Mucosa of rectum (tissue), 2 donors: ENCODE data around the gene TRMT61B.

Source experiments
- H3K27ac ChIP-seq, 2 donors: one replicate each; pipeline ENCODE4 v1.7.0; 2013; ENCODE audit warnings: inconsistent platforms in 2 of 2, low read depth in 2 of 2, low read length in 2 of 2
- H3K27me3 ChIP-seq, 2 donors: one replicate each; pipeline ENCODE4 v1.7.0; 2013; ENCODE audit warnings: low read length in 2 of 2; ENCODE audit not compliant: control insufficient read depth in 2 of 2, insufficient read depth in 2 of 2
- H3K36me3 ChIP-seq, 2 donors: one replicate each; pipeline ENCODE4 v1.7.0; 2013; ENCODE audit warnings: low read length in 2 of 2; ENCODE audit not compliant: control insufficient read depth in 2 of 2, insufficient read depth in 2 of 2
- H3K4me1 ChIP-seq, 2 donors: one replicate each; pipeline ENCODE4 v1.7.0; 2013; ENCODE audit warnings: low read length in 2 of 2, mild to moderate bottlenecking in 1 of 2; ENCODE audit not compliant: control insufficient read depth in 2 of 2, insufficient read depth in 2 of 2
- H3K4me3 ChIP-seq, 2 donors: one replicate each; pipeline ENCODE4 v1.7.0; 2013; ENCODE audit warnings: low read length in 2 of 2
- H3K9ac ChIP-seq, 2 donors: one replicate each; pipeline ENCODE4 v1.7.0; 2013; ENCODE audit warnings: low read length in 2 of 2, low read depth in 1 of 2, mild to moderate bottlenecking in 1 of 2
- H3K9me3 ChIP-seq, 2 donors: one replicate each; pipeline ENCODE4 v1.7.0; 2013; ENCODE audit warnings: low read length in 2 of 2; ENCODE audit not compliant: control insufficient read depth in 2 of 2
- donor health status: healthy.
- donor health status: Normal muscosa, but diverticular disease.

TRMT61B gene

GRCh38 chr2:28901841-28902240, 31.7 kb upstream of the TRMT61B start:
- H3K4me1 ChIP-seq = no peaks in the 10 kb centered on the region
- peaks cover 16 to 26% of the 10 kb centered on the region in 2 donors for H3K36me3 ChIP-seq
- H3K4me3 ChIP-seq = no peak overlapping the region
- no peak overlapping the region for H3K27ac ChIP-seq
- H3K9me3 ChIP-seq = no peaks in the 10 kb centered on the region
- H3K9ac ChIP-seq = no peak overlapping the region
- no peaks in the 10 kb centered on the region for H3K27me3 ChIP-seq

GRCh38 chr2:28901202-28901601, 31.1 kb upstream of the TRMT61B start:
- H3K27me3 ChIP-seq = no peaks in the 10 kb centered on the region
- H3K27ac ChIP-seq = no peak overlapping the region
- H3K4me1 ChIP-seq = peaks cover under 1 to 3% of the 10 kb centered on the region in 2 donors
- peaks cover 10 to 20% of the 10 kb centered on the region in 2 donors for H3K36me3 ChIP-seq
- no peaks in the 10 kb centered on the region for H3K9me3 ChIP-seq
- H3K9ac ChIP-seq = no peak overlapping the region
- H3K4me3 ChIP-seq = no peak overlapping the region

DNA sequence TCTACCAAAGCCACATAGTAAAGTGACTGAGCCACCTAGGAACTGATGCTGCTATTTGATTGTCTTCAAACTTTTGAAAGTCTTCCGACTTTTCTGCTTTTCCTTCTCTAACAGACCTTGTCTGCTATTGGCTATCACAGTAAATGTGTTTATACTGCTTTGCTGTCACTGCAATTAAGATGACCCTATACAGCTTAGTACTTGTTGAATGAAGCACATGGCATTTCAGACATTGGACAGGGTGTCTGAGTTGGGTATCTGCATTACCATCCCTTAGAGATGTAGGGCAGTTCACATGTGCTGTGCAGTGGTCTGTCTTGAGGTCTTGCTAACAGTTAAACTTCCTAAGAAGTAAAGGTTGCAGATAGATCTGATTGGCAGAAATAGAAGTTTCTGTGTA, 27.9 kb upstream of the TRMT61B start:
- H3K27ac ChIP-seq = no peak overlapping the region
- H3K4me1 ChIP-seq = peaks cover 9% of the 10 kb centered on the region in 2 donors

GRCh38 chr2:28896906-28897305, 26.8 kb upstream of the TRMT61B start:
- no peak overlapping the region for H3K9ac ChIP-seq
- H3K27ac ChIP-seq = no peak overlapping the region
- no peaks in the 10 kb centered on the region for H3K27me3 ChIP-seq
- H3K4me3 ChIP-seq = no peak overlapping the region
- H3K9me3 ChIP-seq = no peaks in the 10 kb centered on the region
- H3K4me1 ChIP-seq = peaks cover 9% of the 10 kb centered on the region in 2 donors
- no peaks in the 10 kb centered on the region for H3K36me3 ChIP-seq

More for the DNA sequence above, 27.9 kb upstream of the TRMT61B start:
- peaks cover 7% of the 10 kb centered on the region in 2 donors for H3K36me3 ChIP-seq
- no peak overlapping the region for H3K4me3 ChIP-seq
- H3K9me3 ChIP-seq = no peaks in the 10 kb centered on the region
- H3K27me3 ChIP-seq = no peaks in the 10 kb centered on the region
- H3K9ac ChIP-seq = no peak overlapping the region

GRCh38 chr2:28895189-28895893, 25.2 kb upstream of the TRMT61B start:
- H3K4me1 ChIP-seq = peaks cover 9% of the 10 kb centered on the region in 2 donors
- no peaks in the 10 kb centered on the region for H3K27me3 ChIP-seq
- H3K4me3 ChIP-seq = peak overlapping the region; percentile 80 to 94
- H3K27ac ChIP-seq = peak overlapping the region; percentile 46 to 80
- peak overlapping the region; percentile 74 to 80 for H3K9ac ChIP-seq
- H3K9me3 ChIP-seq = no peaks in the 10 kb centered on the region
- H3K36me3 ChIP-seq = no peaks in the 10 kb centered on the region

DNA sequence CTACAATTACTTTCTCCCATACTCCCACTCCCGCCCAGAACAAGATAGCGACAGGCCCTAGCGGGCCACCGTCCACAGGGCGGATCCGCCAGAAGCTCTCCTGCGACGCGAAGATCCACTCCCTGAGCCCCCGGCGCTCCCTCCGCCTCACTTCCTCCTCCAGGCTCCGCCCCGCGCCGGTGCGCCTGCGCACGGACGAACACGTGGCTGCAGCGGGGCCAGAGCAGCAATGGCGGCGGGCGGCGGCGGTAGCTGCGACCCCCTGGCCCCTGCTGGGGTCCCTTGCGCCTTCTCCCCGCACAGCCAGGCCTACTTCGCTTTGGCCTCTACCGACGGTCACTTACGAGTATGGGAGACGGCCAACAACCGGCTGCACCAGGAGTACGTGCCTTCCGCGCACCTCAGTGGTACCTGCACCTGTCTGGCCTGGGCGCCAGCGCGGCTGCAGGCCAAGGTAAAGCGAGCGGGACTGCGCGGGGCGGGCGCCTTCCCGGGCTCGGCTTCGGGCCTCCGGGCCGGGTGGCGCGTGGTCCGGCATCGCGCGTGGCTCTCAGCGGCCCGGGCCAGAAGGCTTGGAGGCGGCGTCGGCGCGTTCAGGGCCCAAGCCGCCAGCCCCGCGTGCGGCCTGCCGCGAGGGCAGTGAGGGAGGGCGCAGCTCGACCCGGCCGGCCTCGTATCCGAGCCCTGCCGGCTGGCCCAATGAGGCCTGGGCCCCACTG, 24.5 kb upstream of the TRMT61B start, which contains the start of gene WDR43:
Gene WDR43 (plus strand): TSS at position 198 of the 719 bp plus-strand sequence. CDS start 32 bp downstream, at position 230.
- H3K9ac ChIP-seq = peak within 1 kb of the TSS; percentile 74 to 80
- peak within 1 kb of the TSS; percentile 46 to 80 for H3K27ac ChIP-seq
- no peaks in the 10 kb centered on the region for H3K27me3 ChIP-seq
- peaks cover 9% of the 10 kb centered on the region in 2 donors for H3K4me1 ChIP-seq
- H3K9me3 ChIP-seq = no peaks in the 10 kb centered on the region
- peak within 1 kb of the TSS; percentile 80 to 94 for H3K4me3 ChIP-seq
- no peaks in the 10 kb centered on the region for H3K36me3 ChIP-seq

GRCh38 chr2:28893488-28893887, 23.4 kb upstream of the TRMT61B start:
- Histone ChIP-seq H3K27ac (no peak overlapping the region), H3K9ac (no peak overlapping the region), H3K27me3 (no peaks in the 10 kb centered on the region), H3K9me3 (no peaks in the 10 kb centered on the region), H3K4me1 (peaks cover 9% of the 10 kb centered on the region in 2 donors), H3K36me3 (no peaks in the 10 kb centered on the region), H3K4me3 (no peak overlapping the region)

GRCh38 chr2:28880193-28880592, 10.1 kb upstream of the TRMT61B start:
- Histone ChIP-seq H3K27ac (no peak overlapping the region), H3K36me3 (no peaks in the 10 kb centered on the region), H3K4me1 (no peaks in the 10 kb centered on the region), H3K27me3 (peaks cover 0 to 4% of the 10 kb centered on the region in 2 donors), H3K9me3 (no peaks in the 10 kb centered on the region), H3K4me3 (no peak overlapping the region), H3K9ac (no peak overlapping the region)

GRCh38 chr2:28871620-28872019, 1.5 kb upstream of the TRMT61B start:
- Histone ChIP-seq H3K9me3 (no peaks in the 10 kb centered on the region), H3K36me3 (no peaks in the 10 kb centered on the region), H3K4me1 (peaks cover 19 to 22% of the 10 kb centered on the region in 2 donors), H3K9ac (no peak overlapping the region), H3K27me3 (peaks cover 0 to 3% of the 10 kb centered on the region in 2 donors), H3K4me3 (no peak overlapping the region), H3K27ac (no peak overlapping the region)

- no peaks in the 10 kb centered on the region for H3K9me3 ChIP-seq
- no peaks in the 10 kb centered on the region for H3K27me3 ChIP-seq
- H3K27ac ChIP-seq = peak overlapping the region; percentile 75 to 88
- H3K4me3 ChIP-seq = peak overlapping the region; percentile 93 to 99
- peak overlapping the region; percentile 78 to 90 for H3K9ac ChIP-seq
- peaks cover 22 to 24% of the 10 kb centered on the region in 2 donors for H3K4me1 ChIP-seq
- H3K36me3 ChIP-seq = peaks cover 3 to 4% of the 10 kb centered on the region in 2 donors
Observed at GRCh38 chr2:28869494-28870145, 489 bp downstream of the TRMT61B start.
